Measurements from ENCODE around the gene ARHGAP24. TPM values are rescaled to one million over a fixed set of nuclear protein-coding genes. Genes with fewer than 3 reads are reported as not detected.
"Not testable (repeated sequence)": the region's sequence is repeated elsewhere in the genome, so short reads cannot be mapped to it uniquely, and the experiment has no call there.

ARHGAP24 gene
- total RNA-seq, 1 experiment from 2014 or later: 2.6 TPM

- DNase-seq (ENCODE audit: low spot score): no peak
These were observed 540.7 kb downstream of the ARHGAP24 start for GRCh38 chr4:86015412-86016350.

GRCh38 chr4:86019362-86019761, 544.4 kb downstream of the ARHGAP24 start:
- DNase-seq (ENCODE audit: low spot score): no peak

GRCh38 chr4:86019906-86020305, 545.0 kb downstream of the ARHGAP24 start:
- no peak for DNase-seq (ENCODE audit: low spot score)

GRCh38 chr4:86021671-86022070, 546.7 kb downstream of the ARHGAP24 start:
- DNase-seq (ENCODE audit: low spot score): not testable (repeated sequence)

- DNase-seq (ENCODE audit: low spot score): no peak
These were observed 551.8 kb downstream of the ARHGAP24 start for GRCh38 chr4:86026720-86027119.

DNA sequence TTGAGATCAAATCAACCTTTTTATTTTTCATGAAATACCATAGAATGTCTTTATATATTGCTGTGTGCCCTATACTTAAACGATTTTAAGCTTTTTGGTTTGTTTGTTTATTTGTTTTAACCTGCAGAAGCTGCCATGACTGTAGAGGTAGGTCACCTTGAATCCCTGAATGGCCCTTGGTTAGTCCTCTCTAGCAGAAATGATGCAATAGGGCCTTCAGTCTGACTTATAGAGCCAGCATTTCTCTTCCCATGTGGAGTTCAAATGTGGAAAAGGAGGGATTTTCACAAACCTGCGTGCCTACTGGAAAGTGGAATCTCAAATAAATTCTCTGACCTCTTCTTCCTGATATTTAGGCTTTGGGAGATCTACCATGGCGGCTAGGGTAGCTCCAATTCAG, 557.0 kb downstream of the ARHGAP24 start:
- no peak for DNase-seq (ENCODE audit: low spot score)

DNA sequence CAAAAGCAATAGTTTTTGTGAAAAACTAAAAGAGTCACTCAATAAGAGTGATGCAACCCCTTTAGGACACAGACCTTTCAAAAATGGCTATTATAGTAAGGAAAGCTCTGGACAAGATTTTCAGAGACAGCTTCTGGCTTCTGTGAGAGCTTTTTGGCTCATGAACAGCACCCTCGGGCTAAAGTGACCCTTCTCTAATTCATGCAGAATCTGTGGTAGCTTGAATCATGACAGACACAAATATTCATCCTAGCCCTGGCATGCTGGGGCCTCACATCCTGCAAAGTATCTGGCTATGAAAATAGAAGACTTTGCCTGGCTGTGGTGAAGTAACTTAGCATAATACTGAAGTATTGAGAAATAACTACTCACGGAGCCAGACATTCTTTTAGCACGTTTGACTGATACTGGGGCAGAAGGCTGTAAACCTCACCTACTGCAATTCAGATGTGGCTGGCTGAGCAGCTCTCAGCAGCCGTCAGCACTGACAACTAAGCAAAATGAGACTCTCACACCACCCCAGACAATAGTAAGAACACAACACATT, 557.6 kb downstream of the ARHGAP24 start:
- no peak for DNase-seq (ENCODE audit: low spot score)

DNA sequence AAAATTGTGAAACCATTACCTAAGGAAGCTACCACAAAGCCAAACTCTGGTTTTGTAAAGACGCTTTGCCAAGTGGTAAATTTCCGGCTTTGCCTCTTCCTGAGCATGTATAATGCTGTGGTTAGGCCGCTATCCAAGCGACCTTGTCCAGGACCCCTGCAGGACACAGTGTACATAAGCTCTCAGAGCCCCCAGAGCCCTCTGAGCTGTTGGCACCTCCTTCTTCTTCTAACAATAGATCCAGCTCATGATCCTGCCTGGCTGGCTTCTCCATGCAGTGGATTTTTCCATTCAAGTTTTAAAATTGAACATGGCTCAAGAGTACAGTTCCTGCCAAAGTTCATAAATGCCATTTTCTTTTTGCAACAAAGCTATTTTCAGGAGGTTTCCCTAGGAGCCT, 558.2 kb downstream of the ARHGAP24 start:
- DNase-seq (ENCODE audit: low spot score): no peak

DNA sequence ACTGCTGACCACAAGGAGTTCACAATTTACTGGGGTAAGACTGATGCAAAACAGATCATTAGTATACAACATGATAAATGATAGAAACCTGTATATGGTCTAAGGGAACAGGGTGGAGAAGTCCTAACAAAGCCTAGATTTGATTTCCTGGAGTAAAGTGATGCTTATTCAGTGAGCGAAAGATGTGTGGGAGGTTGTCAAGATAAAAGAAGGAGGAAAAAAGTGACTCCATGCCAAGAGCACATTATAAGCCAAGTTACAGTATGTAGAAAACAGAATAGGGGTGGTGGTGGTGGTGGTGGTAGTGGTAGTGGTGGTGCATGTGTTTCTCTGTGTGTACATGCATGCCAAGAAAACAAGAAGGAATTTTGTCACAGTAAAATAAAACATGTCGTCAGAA, 559.7 kb downstream of the ARHGAP24 start:
- no peak for DNase-seq (ENCODE audit: low spot score)

- DNase-seq (ENCODE audit: low spot score): no peak
These were observed 560.7 kb downstream of the ARHGAP24 start for GRCh38 chr4:86035688-86036087.

DNA sequence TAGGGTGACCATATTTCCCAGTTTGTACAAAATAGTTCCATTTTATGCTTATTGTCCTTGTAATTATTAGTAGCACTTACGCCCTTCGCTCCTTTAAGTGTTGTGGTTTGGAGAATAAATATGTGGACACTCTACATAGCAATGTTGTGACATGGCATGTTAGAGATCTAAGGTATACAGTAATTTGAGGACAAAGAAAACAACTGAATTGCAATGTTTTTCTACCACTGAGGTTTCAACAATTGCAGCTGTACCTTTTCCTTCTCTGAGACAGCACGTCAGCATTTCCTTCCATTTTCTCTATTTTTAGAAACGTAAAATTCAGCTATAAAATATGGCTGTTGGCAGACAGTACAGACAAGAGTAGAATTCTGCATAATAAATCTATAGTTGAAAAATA, 561.8 kb downstream of the ARHGAP24 start:
- peak; percentile 25 for DNase-seq (ENCODE audit: low spot score)

DNA sequence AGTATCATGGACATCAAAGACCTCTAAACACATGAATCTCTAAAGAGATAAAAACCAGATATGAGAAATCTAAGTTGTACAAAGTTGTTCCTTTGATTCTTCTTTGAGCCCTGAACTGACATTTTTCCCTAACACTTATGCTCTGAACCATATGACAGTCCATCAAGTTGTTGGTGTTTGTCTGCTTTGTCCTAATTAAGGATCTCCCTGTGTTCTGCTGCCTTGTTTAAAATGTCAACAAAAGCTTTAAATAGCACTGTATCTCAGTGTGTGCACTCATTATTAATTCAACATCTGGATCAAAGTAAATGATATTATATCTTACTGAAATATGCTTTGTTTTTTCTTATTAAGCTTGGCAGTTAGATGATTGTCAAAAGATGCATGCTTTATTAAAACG, 563.1 kb downstream of the ARHGAP24 start:
- no peak for DNase-seq (ENCODE audit: low spot score)

DNA sequence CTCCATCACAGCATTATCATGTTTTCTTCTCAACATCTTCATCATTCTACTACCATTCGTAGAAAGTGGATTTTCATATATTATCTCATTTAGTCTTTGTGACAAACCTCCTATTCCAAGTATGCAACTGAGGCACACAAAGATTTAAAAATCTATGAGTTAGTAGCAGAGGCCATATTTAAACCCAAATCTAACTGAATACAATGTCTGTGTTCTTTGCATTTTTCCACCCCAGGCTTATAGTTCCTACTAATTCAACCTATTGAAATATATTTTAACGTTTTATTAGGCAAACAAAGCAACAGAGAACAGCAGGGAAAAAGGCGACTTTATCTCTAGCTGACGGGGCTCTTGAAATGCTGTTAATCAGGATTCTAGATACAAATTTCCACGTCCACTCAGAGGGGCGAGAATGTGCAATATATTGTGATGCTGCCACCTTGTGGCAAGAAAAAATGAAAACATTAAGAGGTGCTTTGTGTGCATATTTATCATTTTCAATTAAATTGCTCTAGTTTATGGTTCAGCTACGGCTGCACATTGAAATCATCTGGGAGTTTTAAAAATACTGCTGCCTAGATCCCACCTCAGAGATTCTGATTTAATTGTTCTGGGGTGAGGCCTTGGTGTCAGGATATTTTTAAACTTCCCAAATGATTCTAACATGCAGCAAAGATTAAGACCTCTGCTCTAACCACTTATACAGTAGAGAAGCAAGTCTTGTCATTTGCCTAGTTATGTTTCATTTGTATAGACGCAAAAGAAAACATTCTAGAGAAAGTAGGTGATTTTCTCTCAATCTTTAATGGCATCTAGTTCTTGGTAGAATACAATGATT, 569.0 kb downstream of the ARHGAP24 start:
- DNase-seq (ENCODE audit: low spot score): peak; percentile 44

DNA sequence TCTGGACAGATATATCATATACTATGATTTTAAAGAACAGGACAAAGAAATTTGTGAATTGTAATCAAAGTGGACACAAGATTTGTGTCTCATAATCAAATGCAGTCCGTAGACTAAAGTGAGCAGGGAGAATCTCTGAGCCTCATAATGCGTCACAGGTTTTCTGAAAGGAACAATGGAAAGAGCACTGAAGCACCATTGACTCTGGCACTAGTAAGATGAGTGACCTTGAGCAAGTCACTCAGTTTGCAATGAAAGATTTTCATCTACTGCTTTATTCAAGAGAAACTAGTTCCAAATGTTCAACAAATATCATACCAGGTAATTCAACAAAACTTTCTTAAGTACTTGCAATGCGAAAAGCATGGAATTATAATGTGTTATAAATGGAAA, 569.6 kb downstream of the ARHGAP24 start:
- DNase-seq (ENCODE audit: low spot score): no peak

- DNase-seq (ENCODE audit: low spot score): no peak
These were observed 573.5 kb downstream of the ARHGAP24 start for GRCh38 chr4:86048426-86048825.

DNA sequence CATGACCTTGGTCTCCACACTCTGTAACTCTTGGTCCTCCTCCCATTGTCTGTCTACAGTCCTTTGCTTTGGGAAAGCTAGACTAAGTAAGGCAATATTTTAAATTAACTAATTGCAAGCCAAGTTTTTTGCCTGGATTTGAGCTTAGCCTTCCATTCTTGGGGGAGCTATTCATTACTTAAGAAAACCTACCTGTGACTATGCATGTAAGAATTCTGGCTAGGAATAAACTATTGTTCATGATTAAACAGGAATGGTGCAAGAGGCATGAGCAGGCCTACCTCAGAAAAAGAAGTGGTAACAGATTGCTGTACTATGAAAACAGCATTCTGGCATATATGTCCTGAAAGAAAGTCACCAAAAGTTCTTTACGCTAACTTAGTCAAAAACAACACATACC, 575.5 kb downstream of the ARHGAP24 start:
- no peak for DNase-seq (ENCODE audit: low spot score)
